ENCODE results near the gene CA7.
"Not testable (repeated sequence)": the region's sequence is repeated elsewhere in the genome, so short reads cannot be mapped to it uniquely, and the experiment has no call there.

CA7 gene

DNA sequence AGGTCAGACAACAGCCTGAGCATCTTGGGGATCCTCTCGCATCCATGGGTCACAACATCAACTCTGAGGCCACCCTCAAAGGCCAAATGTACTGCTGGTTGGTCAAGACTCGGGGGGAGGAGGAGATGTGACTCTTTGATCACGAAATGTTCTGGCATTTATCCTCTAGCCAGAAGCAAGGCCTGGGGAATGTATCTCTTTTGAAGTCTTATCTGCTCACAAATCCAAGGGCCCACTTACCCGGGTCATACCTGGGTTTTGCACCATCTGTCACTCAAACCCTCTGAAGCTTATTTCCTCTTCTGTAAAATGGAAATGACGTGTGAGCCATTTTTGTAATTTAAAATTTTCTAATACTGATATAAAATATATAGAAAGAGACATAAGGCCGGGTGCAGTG is 13.2 kb downstream of the CA7 start:
- H3K4me3 ChIP-seq (ENCODE audit: low read length) = no peak overlapping the region
- no peak for TF ChIP-seq CTCF (conservative IDR thresholded peaks at IDR 0.05; ENCODE audit: low read length)
- no peak for DNase-seq (ENCODE audit: low read depth)

DNA sequence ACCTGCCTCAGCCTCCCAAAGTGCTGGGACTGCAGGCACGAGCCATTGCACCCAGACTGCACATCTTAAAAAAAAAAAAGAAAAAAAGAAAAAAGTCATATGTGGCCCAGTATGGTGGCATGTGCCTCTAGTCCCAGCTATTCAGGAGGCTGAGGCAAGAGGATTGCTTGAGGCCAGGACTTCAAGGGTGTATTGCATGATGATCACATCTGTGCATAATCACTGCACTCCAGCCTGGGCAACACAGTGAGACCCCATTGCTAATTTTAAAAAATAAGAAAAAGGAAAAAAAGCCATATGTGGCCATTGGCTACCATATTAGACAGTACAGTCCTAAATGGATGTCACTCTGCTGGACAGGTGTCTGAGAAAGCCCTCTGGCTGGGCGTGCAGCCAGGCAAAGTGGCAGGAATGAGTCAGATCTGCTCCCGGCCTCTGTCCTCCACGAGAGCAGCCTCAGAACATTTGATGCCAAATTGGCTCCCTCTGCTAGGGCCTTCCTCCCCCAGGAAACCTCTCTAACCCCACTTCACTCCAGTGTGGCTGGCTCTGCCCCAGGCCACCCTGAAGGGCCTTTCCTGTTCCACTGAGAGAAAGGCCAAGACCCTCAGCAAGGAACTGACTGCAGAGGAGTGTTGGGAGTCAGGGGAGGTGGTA is 14.7 kb downstream of the CA7 start:
- DNase-seq (ENCODE audit: low read depth) = peak; percentile 50
- no peak for TF ChIP-seq CTCF (conservative IDR thresholded peaks at IDR 0.05; ENCODE audit: low read length)
- no peak overlapping the region for H3K4me3 ChIP-seq (ENCODE audit: low read length)

GRCh38 chr16:66859397-66860068 is 15.3 kb downstream of the CA7 start:
- peak; percentile 15 for DNase-seq (ENCODE audit: low read depth)
- no peak overlapping the region for H3K4me3 ChIP-seq (ENCODE audit: low read length)
- no peak for TF ChIP-seq CTCF (conservative IDR thresholded peaks at IDR 0.05; ENCODE audit: low read length)

DNA sequence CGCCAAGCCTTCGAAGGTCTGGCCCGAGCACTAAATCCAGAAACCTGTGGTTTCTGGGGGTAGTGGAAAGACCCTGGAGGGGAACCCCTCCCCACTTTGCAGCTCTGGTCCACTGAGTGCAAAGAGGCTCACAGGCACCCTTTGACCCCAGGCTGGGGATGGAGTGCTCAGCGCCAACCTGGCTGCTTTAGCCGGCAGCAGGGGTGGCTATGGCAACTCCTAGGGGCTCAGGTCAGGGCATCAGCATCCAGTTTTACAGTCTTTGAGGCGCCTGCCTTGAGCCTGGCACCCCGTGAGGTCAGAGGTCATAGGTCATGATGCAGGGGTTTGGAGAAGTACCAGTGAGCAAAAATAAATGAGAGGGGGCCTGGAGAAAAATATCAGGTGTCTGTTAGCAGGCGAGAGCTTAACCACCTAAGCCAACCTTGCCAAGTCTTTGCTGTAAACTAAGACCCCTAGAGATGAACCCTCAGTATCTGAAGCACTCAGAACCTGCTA is 17.9 kb downstream of the CA7 start:
- DNase-seq (ENCODE audit: low read depth) = no peak
- TF ChIP-seq CTCF (conservative IDR thresholded peaks at IDR 0.05; ENCODE audit: low read length) = no peak
- H3K4me3 ChIP-seq (ENCODE audit: low read length) = no peak overlapping the region

DNA sequence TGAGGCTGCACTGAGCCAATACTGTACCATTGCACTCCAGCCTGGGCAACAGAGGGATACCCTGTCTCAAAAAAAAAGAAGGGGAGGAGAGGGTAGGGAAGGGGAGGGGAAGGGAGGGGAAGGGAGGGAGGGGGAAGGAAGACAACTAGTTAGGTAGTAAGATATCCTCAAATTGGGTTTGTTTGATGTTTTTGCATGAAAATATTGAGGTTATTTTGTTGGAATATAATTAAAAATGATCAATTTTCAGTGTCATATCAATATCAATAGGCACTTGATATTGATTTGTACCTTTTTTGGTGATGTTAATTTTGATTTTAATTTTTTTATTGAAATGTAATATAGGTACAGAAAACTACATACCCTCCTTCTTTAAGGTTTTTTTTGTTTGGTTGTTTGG is 19.5 kb downstream of the CA7 start:
- DNase-seq (ENCODE audit: low read depth) = no peak
- no peak for TF ChIP-seq CTCF (conservative IDR thresholded peaks at IDR 0.05; ENCODE audit: low read length)
- H3K4me3 ChIP-seq (ENCODE audit: low read length) = no peak overlapping the region

DNA sequence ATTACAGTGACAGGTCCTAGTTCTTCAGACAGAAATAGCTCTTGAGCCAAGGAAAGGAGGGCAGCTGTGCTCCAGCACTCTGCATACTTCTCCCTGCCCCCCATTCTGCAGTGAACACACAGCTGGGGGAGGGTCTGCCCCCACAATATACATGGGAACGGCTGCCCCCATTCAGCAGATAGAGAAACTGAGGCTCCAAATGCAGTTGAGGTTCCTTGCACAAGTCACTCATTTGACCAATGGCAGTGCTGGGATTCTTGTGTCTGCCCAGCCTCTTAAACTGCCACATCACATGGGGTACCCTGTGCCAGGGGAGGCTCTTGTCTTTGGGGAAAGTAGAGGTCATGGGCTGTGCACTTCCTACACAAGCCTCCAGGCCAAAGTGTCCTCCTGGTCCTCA is 25.2 kb downstream of the CA7 start:
- H3K4me3 ChIP-seq (ENCODE audit: low read length) = no peak overlapping the region
- TF ChIP-seq CTCF (conservative IDR thresholded peaks at IDR 0.05; ENCODE audit: low read length) = no peak

GRCh38 chr16:66871363-66871762 is 27.1 kb downstream of the CA7 start:
- not testable (repeated sequence) for H3K4me3 ChIP-seq (ENCODE audit: low read length); DNase-seq (ENCODE audit: low read depth)

More for the DNA sequence above, 25.2 kb downstream of the CA7 start:
- DNase-seq (ENCODE audit: low read depth) = no peak
